ENCODE data around the gene SFPQ.

GRCh38 chr1:35186239-35186638, 6.7 kb downstream of the SFPQ start:
- TF ChIP-seq CTCF (conservative IDR thresholded peaks at IDR 0.05 in 1 of 2, IDR thresholded peaks at IDR 0.05 in 1 of 2; ENCODE audit: low read depth in 1 of 2, low read length in 2 of 2) (no peak), EZH2 (IDR thresholded peaks at IDR 0.05; ENCODE audit: low read length, missing control alignments) (no peak)

Measured in fibroblast of lung (primary cell).